Jurkat, Clone E6-1 (cell line): ENCODE data around the gene NF1.

Experiments
- DNase-seq: peaks from one replicate; pipeline ENCODE4 v3.0.0-alpha.2; 2011; ENCODE audit warnings: low read depth, low spot score
- H3K4me3 ChIP-seq: 2 replicates; pipeline ENCODE4 v1.5.1; 2011; ENCODE audit warnings: mild to moderate bottlenecking, low read length, control low read depth, moderate library complexity

Gene NF1

GRCh38 chr17:31405890-31406371 is 311.2 kb downstream of the NF1 start:
- no peak overlapping the region for H3K4me3 ChIP-seq
- no peak for DNase-seq

- no peak overlapping the region for H3K4me3 ChIP-seq
- DNase-seq, result no peak
Measured at GRCh38 chr17:31408586-31408985, 313.8 kb downstream of the NF1 start.

- no peak overlapping the region for H3K4me3 ChIP-seq
- DNase-seq, result no peak
Measured at GRCh38 chr17:31411707-31412285, 317.0 kb downstream of the NF1 start.

GRCh38 chr17:31412511-31412910 is 317.7 kb downstream of the NF1 start:
- H3K4me3 ChIP-seq, result no peak overlapping the region
- no peak for DNase-seq

GRCh38 chr17:31413081-31413799 is 318.5 kb downstream of the NF1 start:
- H3K4me3 ChIP-seq, result no peak overlapping the region
- no peak for DNase-seq

- H3K4me3 ChIP-seq, result no peak overlapping the region
- DNase-seq, result no peak
Measured at GRCh38 chr17:31413874-31414549, 319.2 kb downstream of the NF1 start.

- no peak for DNase-seq
- no peak overlapping the region for H3K4me3 ChIP-seq
Measured at GRCh38 chr17:31414550-31414918, 319.8 kb downstream of the NF1 start.

GRCh38 chr17:31415004-31415454 is 320.3 kb downstream of the NF1 start:
- no peak for DNase-seq
- no peak overlapping the region for H3K4me3 ChIP-seq

- DNase-seq, result no peak
- H3K4me3 ChIP-seq, result no peak overlapping the region
Measured at GRCh38 chr17:31415640-31416502, 321.1 kb downstream of the NF1 start.

- DNase-seq, result no peak
Measured at GRCh38 chr17:31416503-31416923, 321.7 kb downstream of the NF1 start.

GRCh38 chr17:31417051-31417792 is 322.4 kb downstream of the NF1 start:
- H3K4me3 ChIP-seq, result no peak overlapping the region
- no peak for DNase-seq

More at GRCh38 chr17:31416503-31416923, 321.7 kb downstream of the NF1 start:
- H3K4me3 ChIP-seq, result no peak overlapping the region

GRCh38 chr17:31418773-31419350 is 324.1 kb downstream of the NF1 start:
- no peak overlapping the region for H3K4me3 ChIP-seq
- DNase-seq, result no peak

- H3K4me3 ChIP-seq, result no peak overlapping the region
- no peak for DNase-seq
Measured at GRCh38 chr17:31422443-31422842, 327.7 kb downstream of the NF1 start.

GRCh38 chr17:31424944-31425281 is 330.1 kb downstream of the NF1 start:
- no peak for DNase-seq
- H3K4me3 ChIP-seq, result no peak overlapping the region

GRCh38 chr17:31425282-31426040 is 330.7 kb downstream of the NF1 start:
- no peak for DNase-seq
- no peak overlapping the region for H3K4me3 ChIP-seq
